SIG-M5 treated with dmso at 0.1 percent for 504 hours (cell line): ENCODE measurements around the gene GLG1.
"Not testable (repeated sequence)": the region's sequence is repeated elsewhere in the genome, so short reads cannot be mapped to it uniquely, and the experiment has no call there.

Source experiments
- DNase-seq: peaks from one replicate; lab custom pipeline; 2025; ENCODE audit not compliant: unreplicated experiment; lab: John Stamatoyannopoulos, UW

GLG1 gene

DNA sequence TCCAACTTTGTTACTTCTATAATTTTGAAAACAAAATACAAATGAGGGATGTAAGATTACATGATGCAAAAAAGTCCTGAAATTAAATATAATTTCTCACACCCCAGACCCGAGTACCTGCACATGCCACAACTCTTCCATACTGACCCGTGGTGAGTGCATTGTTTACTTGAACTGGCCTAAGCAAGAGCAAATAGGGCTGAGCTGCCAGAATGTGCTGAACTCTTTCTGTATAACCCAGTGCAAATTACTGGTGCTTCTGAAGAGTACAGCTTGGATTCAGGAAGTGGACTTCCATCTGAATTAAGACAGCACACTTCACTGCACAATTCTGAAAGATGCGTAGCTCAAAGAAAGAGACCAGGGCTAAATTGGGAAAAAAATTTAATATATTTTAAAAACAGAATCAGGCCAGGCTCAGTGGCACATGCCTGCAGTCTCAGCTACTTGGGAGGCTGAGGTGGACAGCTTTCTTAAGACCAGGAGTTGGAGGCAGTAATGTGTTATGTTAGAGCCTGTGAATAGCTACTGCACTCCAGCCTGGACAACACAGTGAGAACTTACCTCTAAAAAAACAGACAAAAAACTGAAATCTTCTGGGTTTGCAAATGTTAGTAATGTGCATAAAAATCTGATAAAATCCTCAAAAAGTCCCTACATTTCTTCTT, 63.9 kb downstream of the GLG1 start:
- not testable (repeated sequence) for DNase-seq

- DNase-seq = not testable (repeated sequence)
These were observed 66.3 kb downstream of the GLG1 start for GRCh38 chr16:74540663-74541062.

GRCh38 chr16:74538801-74539200, 68.1 kb downstream of the GLG1 start:
- DNase-seq = not testable (repeated sequence)

- not testable (repeated sequence) for DNase-seq
These were observed 69.2 kb downstream of the GLG1 start for GRCh38 chr16:74537746-74538145.

- not testable (repeated sequence) for DNase-seq
These were observed 72.3 kb downstream of the GLG1 start for GRCh38 chr16:74534650-74535049.

- no peak for DNase-seq
These were observed 82.0 kb downstream of the GLG1 start for GRCh38 chr16:74524926-74525325.

DNA sequence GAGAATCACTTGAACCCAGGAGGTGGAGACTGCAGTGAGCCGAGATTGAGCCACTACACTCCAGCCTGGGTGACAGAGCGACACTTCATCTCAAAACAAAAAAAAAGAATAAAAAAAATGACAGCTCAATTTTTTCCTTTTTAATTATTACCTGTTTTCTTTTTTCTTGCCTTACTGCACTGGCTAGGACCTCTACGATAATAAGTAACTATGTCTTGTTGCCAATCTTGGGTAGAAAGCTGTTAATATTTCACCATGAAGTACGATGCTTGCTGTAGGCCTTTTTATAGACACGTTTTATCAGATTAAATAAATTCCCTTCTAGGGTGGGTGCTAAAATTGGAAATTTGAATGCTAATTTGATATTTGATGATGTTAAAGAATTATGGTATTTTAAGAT, 82.8 kb downstream of the GLG1 start:
- DNase-seq = no peak

DNA sequence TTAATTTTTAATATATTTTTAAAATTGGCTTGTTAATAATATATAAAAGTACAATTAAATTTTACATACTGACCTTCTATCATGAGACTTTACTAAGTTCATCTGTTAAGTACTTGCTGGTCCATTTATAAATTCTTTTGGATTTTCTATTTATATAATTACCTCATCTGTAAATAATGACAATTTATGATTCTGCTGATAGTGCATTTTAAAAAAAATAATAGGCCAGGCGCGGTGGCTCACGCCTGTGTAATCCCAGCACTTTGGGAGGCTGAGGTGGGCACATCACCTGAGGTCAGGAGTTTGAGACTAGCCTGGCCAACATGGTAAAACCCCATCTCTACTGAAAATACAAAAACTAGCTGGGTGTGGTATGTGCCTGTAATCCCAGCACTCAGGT, 83.2 kb downstream of the GLG1 start:
- DNase-seq = not testable (repeated sequence)

DNA sequence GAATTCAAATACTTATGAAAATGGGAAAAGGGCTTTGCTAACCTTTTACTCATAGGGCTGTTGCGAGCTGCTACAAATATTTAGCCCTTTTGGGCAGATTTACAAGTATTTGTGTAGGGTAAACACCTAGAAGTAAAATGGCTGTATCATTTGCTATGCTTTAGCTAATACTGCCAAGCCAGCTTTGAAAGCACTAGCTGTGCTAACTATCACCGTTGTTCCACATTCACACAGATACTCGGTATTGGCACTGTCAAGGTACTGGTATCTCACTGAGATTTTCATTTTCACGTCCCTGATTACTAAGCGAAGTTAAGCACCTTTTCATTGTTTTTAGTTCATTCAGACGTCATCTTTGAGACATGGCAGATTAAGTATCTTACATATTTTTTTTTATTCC, 84.8 kb downstream of the GLG1 start:
- no peak for DNase-seq

DNA sequence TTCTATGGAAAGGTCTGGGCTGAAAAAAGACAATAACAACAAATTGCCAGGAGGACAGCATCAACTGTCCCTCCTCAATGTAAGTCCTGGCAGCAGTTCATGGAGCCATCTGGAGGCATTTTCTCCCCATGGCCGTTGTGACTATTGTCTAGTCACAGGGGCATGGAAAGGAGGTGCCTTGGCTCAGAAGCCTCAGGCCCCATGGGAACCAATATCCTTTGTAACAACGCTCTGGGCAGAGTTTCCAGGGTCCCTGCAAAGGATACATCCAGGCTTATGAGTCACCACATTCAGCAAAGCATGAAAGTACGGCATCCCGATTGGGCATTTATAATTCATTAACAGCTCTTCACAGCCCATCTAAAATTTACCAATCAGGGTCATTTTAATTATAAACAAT, 85.2 kb downstream of the GLG1 start:
- DNase-seq = no peak

DNA sequence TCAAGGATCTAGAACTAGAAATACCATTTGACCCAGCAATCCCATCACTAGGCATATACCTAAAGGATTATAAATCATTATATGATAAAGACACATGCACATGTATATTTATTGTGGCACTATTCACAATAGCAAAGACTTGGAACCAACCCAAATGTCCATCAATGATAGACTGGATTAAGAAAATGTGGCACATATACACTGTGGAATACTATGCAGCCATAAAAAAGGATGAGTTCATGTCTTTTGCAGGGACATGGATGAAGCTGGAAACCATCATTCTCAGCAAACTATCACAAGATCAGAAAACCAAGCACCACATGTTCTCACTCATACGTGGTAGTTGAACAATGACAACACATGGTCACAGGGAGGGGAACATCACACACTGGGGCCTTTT, 88.0 kb downstream of the GLG1 start:
- DNase-seq = not testable (repeated sequence)

- no peak for DNase-seq
These were observed 95.0 kb downstream of the GLG1 start for GRCh38 chr16:74511961-74512360.

- no peak for DNase-seq
These were observed 101.9 kb downstream of the GLG1 start for GRCh38 chr16:74505011-74505410.

GRCh38 chr16:74503412-74503811, 103.5 kb downstream of the GLG1 start:
- no peak for DNase-seq

- no peak for DNase-seq
These were observed 105.1 kb downstream of the GLG1 start for GRCh38 chr16:74501484-74502478.

DNA sequence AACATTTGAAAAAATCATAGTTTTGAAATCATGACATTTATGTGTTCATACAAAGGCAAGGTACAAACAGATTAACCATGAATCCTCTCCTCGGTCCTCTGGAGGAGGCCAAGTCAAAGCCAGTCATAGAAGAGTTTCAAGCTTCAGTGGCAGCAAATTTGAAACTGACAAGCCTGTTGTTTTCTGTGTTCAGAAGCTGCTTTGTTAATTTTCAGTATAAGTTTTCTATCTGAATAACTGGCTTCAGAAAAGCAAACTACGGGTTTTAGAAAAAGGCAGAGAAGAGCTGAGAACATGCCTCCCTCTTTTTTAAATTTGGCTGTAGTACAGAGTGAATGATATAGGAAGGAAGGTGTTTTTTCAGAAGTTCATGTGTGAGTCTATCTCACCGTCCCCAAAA, 106.0 kb downstream of the GLG1 start:
- DNase-seq = no peak

GRCh38 chr16:74499114-74499513, 107.8 kb downstream of the GLG1 start:
- no peak for DNase-seq

- no peak for DNase-seq
These were observed 109.2 kb downstream of the GLG1 start for GRCh38 chr16:74497761-74498160.

DNA sequence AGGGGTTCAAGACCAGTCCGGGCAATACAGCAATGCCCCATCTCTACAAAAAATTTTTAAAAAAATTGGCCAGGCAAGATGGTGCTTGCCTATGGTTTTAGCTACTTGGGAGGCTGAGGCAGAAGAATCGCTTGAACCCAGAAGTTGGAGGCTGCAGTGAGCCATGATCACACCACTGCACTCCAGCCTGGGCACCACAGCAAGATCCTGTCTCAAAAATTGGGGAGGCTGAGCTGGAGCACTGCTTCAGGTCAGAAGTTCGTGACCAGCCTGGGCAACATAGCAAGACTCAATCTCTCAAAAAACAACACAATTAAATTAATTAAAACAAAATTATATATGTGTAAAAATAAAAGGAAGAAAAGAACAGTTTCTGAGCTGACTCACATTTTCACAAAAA, 110.9 kb downstream of the GLG1 start:
- no peak for DNase-seq

- DNase-seq = no peak
These were observed 113.9 kb downstream of the GLG1 start for GRCh38 chr16:74492976-74493375.

- peak; percentile 3 for DNase-seq
These were observed 119.0 kb downstream of the GLG1 start for GRCh38 chr16:74487634-74488495.
